ENCODE measurements around the gene FOXA2.

Gene FOXA2

DNA sequence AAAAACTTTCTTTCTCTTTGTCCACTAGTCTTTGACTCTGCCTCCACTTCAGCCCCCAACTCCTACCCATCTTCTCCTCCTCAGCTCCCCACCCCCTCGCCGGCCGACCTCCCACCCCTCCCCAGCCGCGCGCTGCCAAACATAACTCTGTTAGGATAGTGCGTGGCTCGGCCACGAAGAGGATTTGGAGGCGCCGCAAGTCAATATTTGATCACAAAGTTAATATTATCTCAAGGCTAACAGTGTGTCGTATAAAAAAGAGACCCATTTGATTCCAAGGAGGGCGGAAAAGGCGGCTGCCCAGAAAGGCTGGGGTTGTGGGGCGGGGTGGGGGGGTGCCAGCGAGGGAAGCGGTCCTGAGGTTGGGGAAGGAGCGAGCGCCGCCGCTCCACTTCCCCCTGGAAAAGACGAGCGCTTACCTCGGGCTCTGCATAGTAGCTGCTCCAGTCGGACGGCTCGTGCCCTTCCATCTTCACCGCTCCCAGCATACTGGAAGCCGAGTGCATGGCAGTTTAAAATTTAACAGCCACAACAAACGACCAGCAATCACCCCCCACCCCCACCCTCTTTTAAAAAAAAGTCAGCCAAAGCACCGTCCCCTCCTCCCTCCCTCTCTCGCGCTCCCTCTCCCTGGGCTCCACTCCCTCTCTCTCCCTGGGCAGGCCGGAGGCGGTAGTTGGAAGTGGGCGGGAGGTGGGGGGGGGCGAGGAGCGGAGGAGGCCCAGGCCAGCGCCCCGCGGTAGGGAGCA lies 425 bp downstream of the FOXA2 start:
- DNase-seq, result no peak

DNA sequence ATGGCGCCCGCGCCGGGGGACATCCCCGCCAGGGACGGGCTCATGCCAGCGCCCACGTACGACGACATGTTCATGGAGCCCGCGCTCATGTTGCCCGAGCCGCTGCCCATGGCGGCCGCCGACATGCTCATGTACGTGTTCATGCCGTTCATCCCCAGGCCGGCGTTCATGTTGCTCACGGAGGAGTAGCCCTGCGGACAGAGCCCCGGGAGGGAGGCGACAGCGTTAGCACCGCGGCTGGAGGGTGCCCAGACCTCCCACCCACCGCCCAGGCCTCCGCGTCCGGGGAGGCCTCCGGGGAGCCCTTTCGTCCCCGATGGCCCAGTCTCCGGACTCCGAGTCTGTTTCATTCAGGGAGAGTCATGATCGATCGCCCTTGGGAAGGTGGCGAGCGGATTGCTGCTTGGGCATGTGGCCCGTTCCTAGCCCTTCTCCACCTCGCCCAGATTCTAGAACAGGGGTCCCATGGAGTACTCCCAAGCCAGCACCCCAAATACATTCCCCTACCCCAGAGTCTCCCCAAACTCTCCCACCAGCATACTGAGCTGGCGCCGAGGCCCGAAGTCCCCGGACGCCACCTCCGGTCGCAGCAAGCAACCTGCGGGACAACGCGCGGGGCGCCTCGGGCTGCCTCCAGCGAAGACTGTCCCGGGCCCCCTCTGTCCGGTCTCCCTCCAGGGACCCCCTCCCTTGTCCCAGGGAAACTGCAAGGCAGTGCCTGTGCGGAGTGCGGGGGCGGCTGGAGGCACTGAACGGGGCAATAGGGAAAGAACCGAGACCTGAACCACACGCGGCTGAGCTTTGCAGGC lies 1.2 kb downstream of the FOXA2 start:
- no peak for DNase-seq

DNA sequence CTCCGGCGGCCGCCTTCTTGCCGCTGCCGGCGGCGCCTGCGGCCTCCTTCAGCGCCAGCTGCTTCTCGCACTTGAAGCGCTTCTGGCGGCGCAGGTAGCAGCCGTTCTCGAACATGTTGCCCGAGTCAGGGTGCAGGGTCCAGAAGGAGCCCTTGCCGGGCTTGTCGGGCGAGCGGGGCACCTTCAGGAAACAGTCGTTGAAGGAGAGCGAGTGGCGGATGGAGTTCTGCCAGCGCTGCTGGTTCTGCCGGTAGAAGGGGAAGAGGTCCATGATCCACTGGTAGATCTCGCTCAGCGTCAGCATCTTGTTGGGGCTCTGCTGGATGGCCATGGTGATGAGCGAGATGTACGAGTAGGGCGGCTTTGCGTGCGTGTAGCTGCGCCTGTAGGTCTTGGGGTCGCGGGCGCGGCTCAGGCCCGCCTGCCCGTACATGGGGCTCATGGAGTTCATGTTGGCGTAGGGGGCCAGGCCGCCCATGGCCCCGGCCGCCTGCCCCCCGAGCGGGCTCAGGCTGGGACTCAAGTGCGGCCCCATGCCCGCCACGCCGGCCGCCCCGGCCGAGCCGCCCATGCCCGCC lies 1.9 kb downstream of the FOXA2 start:
- DNase-seq, result no peak

DNA sequence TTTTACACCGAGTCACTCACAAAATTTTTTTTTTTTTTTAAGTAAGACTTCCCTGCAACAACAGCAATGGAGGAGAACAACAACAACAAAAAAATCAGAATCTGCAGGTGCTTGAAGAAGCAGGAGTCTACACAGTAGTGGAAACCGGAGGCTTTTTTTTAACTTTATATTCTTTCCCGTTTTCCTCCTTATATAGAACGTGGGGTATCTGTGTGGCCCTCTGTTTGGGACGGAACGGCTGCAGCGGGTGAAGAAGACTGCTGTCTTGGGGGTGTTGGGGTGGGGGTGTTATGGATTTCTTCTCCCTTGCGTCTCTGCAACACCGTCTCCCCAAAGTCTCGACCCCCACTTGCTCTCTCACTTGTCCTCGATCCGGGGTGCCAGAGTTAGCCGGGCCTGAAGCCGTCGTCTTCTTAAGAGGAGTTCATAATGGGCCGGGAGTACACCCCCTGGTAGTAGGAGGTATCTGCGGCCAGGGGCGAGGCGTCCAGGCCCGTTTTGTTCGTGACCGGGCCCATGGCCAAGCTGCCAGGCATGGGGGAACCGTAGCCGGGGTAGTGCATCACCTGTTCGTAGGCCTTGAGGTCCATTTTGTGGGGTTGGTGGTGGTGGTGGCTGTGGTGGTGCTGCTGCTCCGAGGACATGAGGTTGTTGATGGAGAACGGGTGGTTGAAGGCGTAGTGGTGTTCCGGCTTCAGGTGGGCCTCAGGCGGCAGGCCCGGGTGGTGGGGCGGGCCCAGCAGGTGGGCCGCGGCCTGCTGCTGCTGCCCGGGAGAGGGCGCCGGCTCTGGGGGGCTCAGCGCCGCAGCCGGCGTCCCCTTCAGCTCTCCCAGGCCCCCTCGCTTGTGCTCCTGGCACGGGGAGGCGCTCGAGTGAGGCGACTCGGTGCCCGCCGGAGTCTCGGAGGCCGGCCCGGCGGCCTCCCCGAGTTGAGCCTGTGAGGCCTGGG lies 2.7 kb downstream of the FOXA2 start:
- no peak for DNase-seq

DNA sequence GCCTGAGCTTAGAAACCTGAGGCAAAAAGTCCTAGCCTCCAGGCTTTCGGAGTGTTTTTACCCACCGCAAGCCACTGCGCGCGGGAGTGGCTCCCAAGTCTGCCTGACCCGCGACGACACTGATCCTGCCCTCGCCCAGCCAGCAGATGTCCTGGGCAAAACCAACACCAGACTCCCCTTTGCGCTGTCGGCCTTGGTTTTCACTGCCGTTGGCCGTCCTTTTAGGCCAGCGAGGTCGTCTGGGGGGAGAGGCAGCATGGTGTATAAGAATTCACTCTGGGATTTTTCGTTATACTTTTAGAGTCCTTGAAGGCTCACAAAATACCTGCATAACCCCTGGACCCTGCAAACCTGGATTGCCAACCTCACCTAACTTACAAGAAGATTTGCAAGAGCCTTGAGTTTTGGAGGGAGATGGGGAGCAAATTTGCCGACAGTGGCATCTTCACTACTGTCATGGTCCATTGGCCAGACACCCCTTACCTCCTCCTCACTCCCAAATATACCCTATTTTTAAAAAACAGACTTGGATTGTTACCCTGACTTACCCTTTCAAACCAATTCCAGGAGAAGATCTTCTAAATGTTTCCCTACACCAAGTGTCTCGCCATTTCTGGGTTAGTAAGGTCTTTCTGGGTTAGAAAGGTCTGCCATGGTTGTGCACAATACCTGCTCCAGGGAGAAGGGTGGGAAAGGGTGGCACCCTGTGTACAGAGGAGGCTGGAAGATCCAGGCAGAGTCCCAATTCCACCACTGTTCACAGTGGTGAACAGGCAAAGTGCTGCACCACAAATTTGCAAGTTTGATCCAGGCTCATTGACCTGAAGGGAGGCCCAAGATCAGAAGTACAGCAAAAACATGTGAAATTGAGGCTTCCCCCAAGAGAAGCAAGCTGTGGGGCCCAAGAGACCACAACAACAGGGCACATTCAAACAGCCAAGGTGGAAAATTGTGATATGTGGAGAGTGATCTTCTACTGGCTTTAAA lies 4.4 kb downstream of the FOXA2 start:
- DNase-seq, result no peak

DNA sequence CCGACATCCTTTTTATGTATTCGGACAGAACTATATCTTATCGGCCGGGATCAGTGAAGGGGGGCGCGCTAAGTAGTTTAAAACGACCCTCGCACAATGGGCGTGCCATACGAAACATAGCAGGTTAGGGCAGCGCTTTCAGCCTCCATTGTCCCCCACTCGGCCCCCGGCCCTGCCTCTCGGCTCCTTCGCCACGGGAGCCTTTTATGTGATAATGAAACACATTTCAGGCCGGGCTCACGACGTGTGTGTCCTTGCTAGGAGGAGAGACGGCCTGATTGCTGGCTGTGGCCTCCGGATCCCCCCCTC lies 5.3 kb downstream of the FOXA2 start:
- no peak for DNase-seq

DNA sequence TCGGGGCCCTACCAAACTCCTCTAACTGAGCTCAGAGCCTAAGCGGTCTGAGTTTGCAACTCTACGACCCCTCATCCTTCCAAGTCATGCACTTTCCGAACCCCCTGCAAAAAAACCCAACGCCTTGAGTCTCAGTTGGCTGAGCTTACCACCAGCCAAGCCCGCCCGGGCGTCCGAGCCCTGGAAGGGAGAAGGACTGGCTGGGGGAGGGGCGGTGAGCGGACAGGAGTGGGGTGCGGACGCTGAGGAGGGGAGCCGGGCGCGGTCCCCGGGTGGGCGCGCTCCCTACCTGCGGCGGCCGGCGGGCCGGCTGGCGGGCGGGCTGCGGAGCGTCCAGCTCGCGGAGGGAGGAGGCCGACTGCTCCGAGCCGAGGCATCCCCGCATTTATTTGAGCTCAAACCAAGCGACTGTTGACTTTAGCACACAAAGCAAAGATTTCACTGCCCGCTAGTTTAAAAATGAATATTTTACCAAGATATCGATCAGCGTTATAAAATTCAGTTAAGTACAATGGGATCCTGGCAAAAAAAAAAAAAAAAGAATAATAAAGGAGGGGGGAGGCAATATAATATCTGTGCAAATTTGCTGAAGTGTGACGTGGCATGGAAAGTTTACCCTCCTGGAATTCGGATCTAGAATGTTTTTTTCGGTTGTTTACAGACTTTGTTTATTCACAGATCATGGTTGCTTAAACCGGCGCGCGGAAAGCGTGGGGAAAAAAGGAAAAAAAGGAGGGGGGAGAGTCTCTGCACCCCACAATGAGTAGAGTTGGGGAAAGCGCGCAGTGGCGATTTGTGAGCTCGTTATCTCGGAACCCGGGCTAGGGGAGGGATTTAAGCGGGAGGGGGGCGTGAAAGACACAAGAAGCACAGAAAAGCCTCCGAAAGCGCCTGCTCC lies 5.9 kb downstream of the FOXA2 start:
- DNase-seq, result no peak

DNA sequence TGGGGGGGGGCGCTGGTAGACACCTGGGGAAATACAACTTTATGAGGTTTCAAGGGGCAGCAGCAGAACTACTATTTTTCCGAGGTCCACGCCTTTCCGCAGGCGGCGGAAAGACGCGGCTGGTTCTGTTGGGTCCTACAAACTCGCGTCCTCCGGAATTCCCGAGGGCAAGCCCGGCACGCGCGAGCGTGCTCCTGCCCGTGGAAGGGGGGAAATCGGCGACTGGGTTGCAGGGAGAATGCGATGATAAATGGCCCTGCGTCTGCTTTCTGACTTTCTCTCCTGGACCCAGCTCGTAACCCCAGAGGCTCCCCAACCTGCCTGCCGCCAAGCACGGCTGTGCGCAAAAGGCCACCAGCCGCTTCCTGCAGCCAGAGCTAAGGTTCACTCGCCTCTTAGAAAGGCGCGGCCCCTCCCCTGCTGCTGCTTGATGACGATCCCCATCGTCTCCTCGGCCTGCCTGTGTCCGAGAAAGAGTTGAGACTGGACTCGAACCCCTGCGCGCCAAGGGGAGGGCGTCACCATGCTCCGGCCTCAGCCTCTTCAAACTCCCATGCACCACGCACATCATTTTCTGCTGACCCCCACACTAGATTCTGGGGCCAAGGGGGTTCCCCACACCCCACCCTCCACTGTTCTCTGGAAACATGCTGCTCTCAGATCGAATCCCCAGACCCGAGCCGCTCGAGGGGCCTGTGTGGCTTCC lies 6.7 kb downstream of the FOXA2 start:
- no peak for DNase-seq

DNA sequence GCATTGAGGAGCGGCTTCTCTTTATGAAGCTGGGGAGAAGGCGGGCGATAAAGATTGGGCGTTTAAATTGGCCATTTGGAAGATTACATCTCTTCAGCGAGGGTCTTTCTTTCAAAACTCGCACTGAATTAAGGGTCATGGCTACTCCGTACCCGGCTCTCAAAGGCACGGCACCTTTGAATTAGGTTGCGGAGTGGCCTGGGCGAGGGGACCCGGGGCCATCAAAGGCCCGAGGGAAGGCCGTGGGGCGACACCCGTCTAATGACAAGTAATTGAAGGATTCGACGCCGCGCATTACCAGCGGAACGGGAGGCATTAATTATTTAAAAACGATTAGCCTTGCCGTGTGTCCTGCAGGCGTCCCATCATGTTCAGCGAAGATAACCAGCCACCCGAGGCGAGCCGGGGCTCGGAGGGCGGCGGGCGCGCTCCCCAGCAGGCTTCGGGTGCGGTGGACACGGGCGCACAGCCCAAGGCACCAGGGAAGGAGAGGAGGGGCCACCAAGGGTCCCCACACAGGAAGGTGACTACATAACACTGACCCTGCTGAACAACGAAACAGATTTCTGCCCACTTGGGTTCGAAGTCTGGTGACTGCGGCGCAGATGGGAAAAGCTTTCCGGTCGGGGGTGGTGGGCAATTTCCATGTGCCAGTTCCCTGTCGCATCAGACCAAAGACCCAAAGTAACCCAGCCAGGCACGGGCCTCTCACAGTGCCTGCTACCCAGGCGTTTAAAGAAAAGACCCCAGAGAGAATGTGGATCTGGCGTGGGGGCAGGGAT lies 7.4 kb downstream of the FOXA2 start:
- DNase-seq, result no peak

DNA sequence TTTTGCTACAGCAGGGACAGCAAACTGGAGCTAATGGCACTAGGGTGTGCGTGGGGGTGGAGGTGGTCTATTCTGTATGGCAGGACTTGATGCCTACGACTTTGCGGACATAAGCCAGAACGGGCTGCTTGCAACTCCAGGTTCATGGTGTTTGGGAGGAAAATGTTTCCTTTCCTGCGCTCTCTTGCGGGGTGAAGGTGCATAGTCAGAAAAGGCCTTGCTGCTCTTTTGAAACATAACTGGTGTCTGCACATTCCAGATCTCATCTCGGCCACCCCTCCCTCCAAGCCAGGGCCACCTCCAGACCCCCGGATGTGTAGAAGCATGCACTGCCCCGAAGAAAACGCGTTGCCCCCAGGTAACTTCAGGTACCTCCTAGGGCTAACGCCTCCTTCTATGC lies 8.1 kb downstream of the FOXA2 start:
- no peak for DNase-seq

DNA sequence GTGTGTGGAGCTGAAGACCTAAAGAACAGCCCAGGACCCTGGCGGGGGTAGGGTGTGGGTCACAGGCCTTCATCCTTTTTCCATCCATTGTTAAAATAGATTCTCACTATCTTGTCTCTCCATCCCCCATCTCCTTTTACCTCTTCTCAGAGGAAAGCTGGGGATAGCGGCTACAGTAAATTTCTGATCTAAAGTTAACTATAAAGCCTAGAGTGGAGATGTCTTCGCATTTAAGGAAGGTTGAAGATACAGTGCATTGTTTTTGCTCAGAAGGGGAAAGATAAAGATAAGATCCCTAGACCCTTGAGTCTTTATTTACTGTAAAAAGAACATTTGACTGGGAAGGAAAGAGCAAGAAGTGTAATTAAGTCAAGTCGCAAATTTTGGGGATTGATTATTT lies 8.6 kb downstream of the FOXA2 start:
- no peak for DNase-seq

DNA sequence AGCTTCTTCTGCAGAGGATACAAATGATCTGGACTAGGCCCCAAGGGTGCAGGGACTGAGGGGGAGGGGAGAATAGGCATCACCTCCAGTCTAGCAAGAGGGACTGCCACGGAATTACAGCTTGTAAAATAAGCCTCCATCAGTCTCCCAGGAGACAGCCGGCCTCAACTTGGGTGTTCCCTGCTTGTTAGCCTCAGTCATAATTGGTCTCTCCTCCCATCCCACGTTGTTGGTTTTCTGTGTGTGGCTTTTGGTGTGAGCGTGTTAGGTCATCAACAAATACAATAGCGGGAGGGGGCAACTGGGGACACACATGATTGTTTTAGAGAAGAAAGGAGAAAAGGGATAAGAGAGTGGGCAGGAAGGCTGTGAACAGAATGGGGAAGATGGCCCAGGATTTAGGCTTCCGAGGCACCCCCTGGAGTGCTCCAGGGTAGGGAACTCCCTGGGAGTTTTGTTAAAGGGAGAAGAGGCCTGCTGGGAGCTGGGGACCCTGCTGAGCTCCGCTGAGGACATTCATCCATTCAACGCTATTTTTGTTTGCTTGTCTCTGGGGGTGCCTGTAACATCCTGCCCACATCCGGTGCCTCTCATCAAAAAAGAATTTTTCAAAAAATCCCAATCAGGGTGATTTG lies 9.2 kb downstream of the FOXA2 start:
- no peak for DNase-seq

DNA sequence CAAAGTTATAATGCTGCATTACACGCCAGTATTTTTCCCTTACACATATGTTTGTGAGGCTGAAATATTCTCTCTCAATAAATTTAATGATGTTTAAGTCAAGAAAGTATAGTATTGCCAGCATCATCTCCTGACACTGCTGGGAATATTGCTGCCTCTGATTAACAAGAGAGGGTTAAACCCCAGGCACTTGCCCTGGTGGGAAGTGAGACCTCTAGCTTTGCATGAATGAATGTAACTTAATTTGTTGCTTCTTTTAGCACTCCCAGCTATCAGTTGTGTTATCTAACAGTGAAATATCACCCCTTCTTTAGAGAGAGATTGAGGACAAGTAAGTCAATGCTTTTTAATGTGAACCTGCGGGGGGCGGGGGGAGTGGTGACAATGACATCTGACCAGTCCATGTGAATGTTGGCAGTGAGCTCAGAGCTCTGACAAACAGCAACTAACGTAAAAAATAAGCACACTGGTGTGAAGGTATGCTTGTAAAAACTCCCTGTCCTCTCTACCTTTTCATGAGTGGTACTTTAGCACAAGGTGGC lies 9.8 kb downstream of the FOXA2 start:
- no peak for DNase-seq

DNA sequence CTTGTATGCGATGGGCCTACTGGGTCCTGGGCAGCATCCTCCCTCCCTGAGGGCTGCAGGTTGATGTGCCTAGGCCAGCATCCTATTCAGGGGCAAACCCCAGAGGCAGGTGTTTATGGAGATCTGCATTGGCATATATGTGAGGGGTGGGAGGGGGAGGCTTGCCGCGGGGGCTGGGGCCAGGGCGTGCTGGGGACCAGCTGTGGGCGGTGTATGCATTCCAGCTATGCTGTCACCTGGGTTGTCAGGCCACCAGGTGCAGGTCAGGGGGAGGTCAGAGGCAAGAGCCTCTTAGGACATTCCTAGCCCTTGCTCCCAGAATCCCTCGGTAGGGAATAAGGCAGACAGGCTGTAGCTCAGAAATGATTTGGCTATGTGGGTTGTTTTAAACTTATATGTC lies 11.9 kb downstream of the FOXA2 start:
- DNase-seq, result no peak

DNA sequence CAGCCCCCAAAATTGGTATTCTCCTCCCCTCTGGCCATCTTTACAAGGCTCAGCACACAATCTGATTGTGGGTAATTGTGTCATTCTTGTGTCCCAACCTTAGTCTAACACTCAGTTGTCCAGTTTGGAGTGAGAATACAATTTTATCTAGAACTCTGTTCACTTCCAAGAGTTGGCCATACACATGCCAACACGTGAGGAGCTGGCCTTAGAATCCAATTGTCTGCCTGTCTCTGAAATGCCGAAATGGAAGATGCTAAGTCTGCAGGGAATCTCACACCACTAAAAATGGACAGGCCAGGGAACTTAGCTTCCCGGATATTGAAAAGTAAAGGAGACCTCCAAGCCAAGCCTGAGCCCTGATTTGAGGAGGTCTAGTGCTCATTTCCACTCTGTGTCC lies 12.3 kb downstream of the FOXA2 start:
- DNase-seq, result no peak

DNA sequence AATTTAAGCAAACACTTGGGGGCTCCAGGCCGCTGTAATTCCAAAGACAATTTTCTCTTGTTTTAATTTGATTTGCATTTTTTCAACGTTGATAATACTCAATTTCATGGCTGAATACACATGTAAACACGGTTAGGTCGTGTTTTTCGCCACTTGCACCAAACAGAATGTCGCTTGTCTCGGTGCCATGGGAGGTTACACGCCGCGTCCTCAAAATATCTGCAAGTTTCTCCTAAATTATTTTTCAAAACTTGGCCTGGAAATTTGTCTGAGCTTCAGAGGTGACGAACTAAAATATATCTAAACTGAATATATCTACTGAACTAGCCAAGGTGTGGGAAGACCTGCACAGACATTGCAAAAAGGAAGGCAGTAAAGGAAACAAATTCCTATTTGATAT lies 15.0 kb downstream of the FOXA2 start:
- no peak for DNase-seq

DNA sequence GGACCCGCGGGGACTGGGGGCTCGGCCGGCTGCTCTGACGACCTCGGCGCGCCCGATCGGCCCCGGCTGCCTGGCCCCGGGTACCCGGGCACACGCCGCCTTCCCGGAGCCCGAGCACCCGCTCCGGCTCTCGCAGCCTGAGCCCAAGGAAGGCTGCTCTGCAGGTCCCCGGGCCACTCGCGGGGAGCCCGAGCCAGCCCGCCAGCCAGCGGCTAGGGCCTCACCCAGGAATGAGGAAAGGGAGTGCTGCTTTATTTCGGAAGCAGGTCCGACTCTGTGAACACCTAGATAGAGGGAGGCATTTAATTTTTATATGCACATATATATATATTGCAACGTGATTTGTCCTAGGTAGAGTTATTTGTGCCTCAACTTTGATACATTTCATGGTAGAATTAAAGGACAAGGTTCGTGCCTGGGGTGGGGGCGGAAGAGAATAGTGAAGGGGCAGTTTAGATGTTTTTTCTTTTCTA lies 15.5 kb downstream of the FOXA2 start:
- DNase-seq, result no peak

Measured in activated CD4-positive, alpha-beta T cell treated with anti-CD3 and anti-CD28 coated beads for 1 hour (primary cell).